ENCODE results near the gene CASQ1. TPM values are rescaled to one million over a fixed set of nuclear protein-coding genes. Genes with fewer than 3 reads are reported as not detected.

Gene CASQ1
- total and polyA plus RNA-seq, 2 donors (not counting 3 experiments of a cell fraction or from before 2014, with no cell fraction given) = not detected

DNA sequence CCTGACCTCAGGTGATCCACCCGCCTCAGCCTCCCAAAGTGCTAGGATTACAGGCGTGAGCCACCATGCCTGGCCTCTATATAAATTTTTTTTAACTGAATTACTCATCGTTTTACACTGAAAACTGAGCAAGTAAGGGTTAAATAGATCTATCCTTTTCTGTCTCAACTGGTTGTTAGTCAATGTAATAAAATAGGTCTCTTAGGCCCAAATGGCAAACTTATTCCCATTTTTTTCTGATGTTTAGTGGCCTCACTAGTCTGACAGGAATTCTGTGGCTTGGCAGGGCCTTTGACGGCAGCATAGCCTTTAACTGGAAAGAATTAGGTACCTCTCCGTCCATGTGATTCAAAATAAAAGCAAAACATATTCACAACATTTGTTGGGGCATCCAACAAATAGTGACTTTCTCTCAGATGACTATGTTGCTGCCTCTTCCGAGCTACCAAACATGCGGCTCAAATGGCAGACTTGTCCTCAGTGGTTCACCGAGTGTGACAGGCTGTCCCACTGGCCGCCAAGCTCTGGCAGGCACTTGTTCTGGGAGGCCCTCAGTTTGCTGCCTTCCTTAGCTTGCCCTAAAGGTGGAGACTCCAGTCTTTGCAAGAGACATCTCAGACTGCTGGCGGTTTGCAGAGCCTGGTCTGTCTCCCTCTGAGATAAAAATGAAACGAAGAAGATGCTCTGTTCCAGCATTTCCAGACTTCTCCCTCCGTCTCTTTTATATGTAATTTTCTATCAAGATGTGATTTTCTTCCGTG, 21.6 kb upstream of the CASQ1 start:
- Histone ChIP-seq H3K9me1 (replicated peaks; ENCODE audit: control insufficient read depth, extremely low read depth, insufficient read depth, low read length) (no peaks in the 10 kb centered on the region), H3K9ac (replicated peaks; ENCODE audit: extremely low read depth, insufficient read depth, low read length) (no peak overlapping the region), H2AFZ (ENCODE audit: low read depth, low read length) (no peak overlapping the region), H3K4me3 (replicated peaks in 1 of 3; ENCODE audit: insufficient read depth in 1 of 3, low read depth in 1 of 3, low read length in 3 of 3) (no peak overlapping the region), H3K4me1 (ENCODE audit: control insufficient read depth, extremely low read depth, insufficient read depth, low read length) (no peaks in the 10 kb centered on the region), H4K20me1 (replicated peaks; ENCODE audit: control insufficient read depth, extremely low read depth, insufficient read depth, low read length) (no peaks in the 10 kb centered on the region), H3K27me3 (ENCODE audit: control insufficient read depth in 2 of 2, insufficient read depth in 2 of 2, low read length in 2 of 2) (peaks cover 7 to 13% of the 10 kb centered on the region in 2 experiments), H3K79me2 (ENCODE audit: control insufficient read depth, insufficient read depth, low read length) (no peaks in the 10 kb centered on the region), H3K36me3 (ENCODE audit: control insufficient read depth in 2 of 2, extremely low read depth in 1 of 2, insufficient read depth in 2 of 2, low read length in 2 of 2) (no peaks in the 10 kb centered on the region), H3K4me2 (ENCODE audit: insufficient read depth, low read length) (no peak overlapping the region), H3K9me3 (replicated peaks; ENCODE audit: control insufficient read depth, insufficient read depth, low read length) (no peaks in the 10 kb centered on the region), H3K27ac (ENCODE audit: insufficient read depth, low read depth, low read length) (no peak overlapping the region)
- CTCF ChIA-PET = interaction anchor here (0.7 to 1.0 kb wide), 2 partner anchors 25 to 123 kb away, joined by 5 read pairs; no protein-coding TSS in a partner anchor
- intact Hi-C loops (cut with micrococcal nuclease) (no loop called here), dilution Hi-C loops (cut with MboI; ENCODE audit: extremely low pct_ligation_motif_present, low sequenced_read_pairs) (no loop called here)
- no TSS peak for BruUV-seq (replicated peaks)
- no peak for DNase-seq (ENCODE audit: low read depth, low spot score)
- POLR2A ChIA-PET = no interaction called here
- TF ChIP-seq, protein P1, sequence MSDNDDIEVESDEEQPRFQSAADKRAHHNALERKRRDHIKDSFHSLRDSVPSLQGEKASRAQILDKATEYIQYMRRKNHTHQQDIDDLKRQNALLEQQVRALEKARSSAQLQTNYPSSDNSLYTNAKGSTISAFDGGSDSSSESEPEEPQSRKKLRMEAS (IDR thresholded peaks at IDR 0.05; ENCODE audit: insufficient read depth, insufficient read length) = no peak
- no peak for TF ChIP-seq POLR2A (IDR thresholded peaks at IDR 0.05; ENCODE audit: low read depth, low read length)
- TF ChIP-seq JUN (IDR thresholded peaks at IDR 0.05; ENCODE audit: borderline replicate concordance, insufficient read depth, insufficient read length, low read depth) = no peak
- TF ChIP-seq EZH2 (IDR thresholded peaks at IDR 0.05; ENCODE audit: borderline replicate concordance, low read depth, low read length, severe bottlenecking) = no peak
- TF ChIP-seq MYC (IDR thresholded peaks at IDR 0.05; ENCODE audit: low read depth, low read length) = no peak
- TF ChIP-seq POLR2AphosphoS5 (IDR thresholded peaks at IDR 0.05; ENCODE audit: insufficient read depth, low read depth, low read length) = no peak
- TF ChIP-seq, protein P2, sequence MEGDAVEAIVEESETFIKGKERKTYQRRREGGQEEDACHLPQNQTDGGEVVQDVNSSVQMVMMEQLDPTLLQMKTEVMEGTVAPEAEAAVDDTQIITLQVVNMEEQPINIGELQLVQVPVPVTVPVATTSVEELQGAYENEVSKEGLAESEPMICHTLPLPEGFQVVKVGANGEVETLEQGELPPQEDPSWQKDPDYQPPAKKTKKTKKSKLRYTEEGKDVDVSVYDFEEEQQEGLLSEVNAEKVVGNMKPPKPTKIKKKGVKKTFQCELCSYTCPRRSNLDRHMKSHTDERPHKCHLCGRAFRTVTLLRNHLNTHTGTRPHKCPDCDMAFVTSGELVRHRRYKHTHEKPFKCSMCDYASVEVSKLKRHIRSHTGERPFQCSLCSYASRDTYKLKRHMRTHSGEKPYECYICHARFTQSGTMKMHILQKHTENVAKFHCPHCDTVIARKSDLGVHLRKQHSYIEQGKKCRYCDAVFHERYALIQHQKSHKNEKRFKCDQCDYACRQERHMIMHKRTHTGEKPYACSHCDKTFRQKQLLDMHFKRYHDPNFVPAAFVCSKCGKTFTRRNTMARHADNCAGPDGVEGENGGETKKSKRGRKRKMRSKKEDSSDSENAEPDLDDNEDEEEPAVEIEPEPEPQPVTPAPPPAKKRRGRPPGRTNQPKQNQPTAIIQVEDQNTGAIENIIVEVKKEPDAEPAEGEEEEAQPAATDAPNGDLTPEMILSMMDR (IDR thresholded peaks at IDR 0.05; ENCODE audit: extremely low read depth in 1 of 2, insufficient read depth in 1 of 2, low read depth in 1 of 2, low read length in 2 of 2) = no peak
- TF ChIP-seq FOS (IDR thresholded peaks at IDR 0.05; ENCODE audit: borderline replicate concordance, insufficient read depth, low read length) = no peak
- TF ChIP-seq GATA2 (IDR thresholded peaks at IDR 0.05; ENCODE audit: insufficient read depth, insufficient read length, low read depth, low read length) = no peak
- no peak for FAIRE-seq
